Endothelial cell of umbilical vein (primary cell): Measurements from ENCODE around the gene DEFB127.
"Not testable (repeated sequence)": the region's sequence is repeated elsewhere in the genome, so short reads cannot be mapped to it uniquely, and the experiment has no call there.

Source experiments
- CTCF ChIP-seq, 2 donors: IDR thresholded peaks; 1 replicate in 1 of 2; 2 replicates in 1 of 2; pipeline ENCODE4 v1.5.1; 2011; ENCODE audit warnings: low read length in 2 of 2, mild to moderate bottlenecking in 2 of 2, moderate library complexity in 2 of 2, control low read depth in 1 of 2, inconsistent platforms in 1 of 2, low read depth in 1 of 2; ENCODE audit not compliant: insufficient read depth in 1 of 2; ENCODE audit errors: extremely low read depth in 1 of 2
- EZH2 ChIP-seq: IDR thresholded peaks from 2 replicates; pipeline ENCODE4 v1.6.1; 2012; ENCODE audit warnings: borderline replicate concordance, low read depth, mild to moderate bottlenecking, moderate library complexity, low read length, inconsistent platforms; ENCODE audit not compliant: severe bottlenecking
- FOS ChIP-seq: IDR thresholded peaks from 2 replicates; pipeline ENCODE4 v1.6.1; 2011; ENCODE audit warnings: mild to moderate bottlenecking, low read length, moderate library complexity, borderline replicate concordance; ENCODE audit not compliant: insufficient read depth
- GATA2 ChIP-seq: IDR thresholded peaks from 2 replicates; pipeline ENCODE4 v1.7.0; 2011; ENCODE audit warnings: low read depth, mild to moderate bottlenecking, moderate library complexity, mixed read lengths, low read length; ENCODE audit not compliant: insufficient read length, insufficient read depth
- JUN ChIP-seq: IDR thresholded peaks from 2 replicates; pipeline ENCODE4 v1.6.1; 2011; ENCODE audit warnings: borderline replicate concordance, low read depth; ENCODE audit not compliant: insufficient read length, insufficient read depth
- MAX ChIP-seq: IDR thresholded peaks from 2 replicates; pipeline ENCODE4 v1.6.1; 2011; ENCODE audit not compliant: insufficient read depth, insufficient read length
- MYC ChIP-seq: IDR thresholded peaks from one replicate; pipeline ENCODE4 v1.6.1; 2011; ENCODE audit warnings: mild to moderate bottlenecking, low read depth, low read length
- POLR2A ChIP-seq: IDR thresholded peaks from 2 replicates; pipeline ENCODE4 v1.6.1; 2012; ENCODE audit warnings: low read depth, mild to moderate bottlenecking, control low read depth, low read length
- POLR2AphosphoS5 ChIP-seq: IDR thresholded peaks from 2 replicates; pipeline ENCODE4 v1.6.1; 2012; ENCODE audit warnings: low read depth, mild to moderate bottlenecking, control low read depth, low read length, moderate library complexity; ENCODE audit not compliant: insufficient read depth

GRCh38 chr20:203630-204029, 46.4 kb downstream of the DEFB127 start:
- not testable (repeated sequence) for TF ChIP-seq CTCF (IDR thresholded peaks at IDR 0.05; ENCODE audit: extremely low read depth in 1 of 2, insufficient read depth in 1 of 2, low read depth in 1 of 2, low read length in 2 of 2); EZH2; GATA2; JUN; POLR2A; MAX; POLR2AphosphoS5; FOS; MYC
